WERI-Rb-1 (cell line): ENCODE data around the gene GFY.

ENCODE experiments used
- DNase-seq: peaks from one replicate; pipeline ENCODE4 v3.0.0-alpha.2; 2020
- H3K27ac ChIP-seq: fragments of 250-450 bp; sonication (Bioruptor Pico); 2 replicates; pipeline ENCODE4 v1.5.1; 2020; ENCODE audit warnings: mild to moderate bottlenecking, moderate library complexity
- H3K27me3 ChIP-seq: fragments of 250-450 bp; sonication (Bioruptor Pico); 2 replicates; pipeline ENCODE4 v1.5.1; 2021; ENCODE audit warnings: mild to moderate bottlenecking, low read depth, moderate library complexity; ENCODE audit not compliant: insufficient read depth, severe bottlenecking
- H3K36me3 ChIP-seq: fragments of 250-450 bp; sonication (Bioruptor Pico); 2 replicates; pipeline ENCODE4 v1.5.1; 2020; ENCODE audit warnings: mild to moderate bottlenecking, moderate library complexity
- H3K4me3 ChIP-seq: 2 replicates; pipeline ENCODE4 v1.5.1; 2011; ENCODE audit warnings: low read depth, mild to moderate bottlenecking, control low read depth, low read length
- H3K9me3 ChIP-seq: fragments of 250-450 bp; sonication (Bioruptor Pico); 2 replicates; pipeline ENCODE4 v1.5.1; 2021; ENCODE audit warnings: mild to moderate bottlenecking, moderate library complexity; ENCODE audit not compliant: severe bottlenecking
- TF ChIP-seq, protein P1 (sequence below): IDR thresholded peaks from 2 replicates; pipeline ENCODE4 v1.5.1; 2011; ENCODE audit warnings: low read depth, mild to moderate bottlenecking, control low read depth, inconsistent platforms, low read length

GFY gene, protein sequence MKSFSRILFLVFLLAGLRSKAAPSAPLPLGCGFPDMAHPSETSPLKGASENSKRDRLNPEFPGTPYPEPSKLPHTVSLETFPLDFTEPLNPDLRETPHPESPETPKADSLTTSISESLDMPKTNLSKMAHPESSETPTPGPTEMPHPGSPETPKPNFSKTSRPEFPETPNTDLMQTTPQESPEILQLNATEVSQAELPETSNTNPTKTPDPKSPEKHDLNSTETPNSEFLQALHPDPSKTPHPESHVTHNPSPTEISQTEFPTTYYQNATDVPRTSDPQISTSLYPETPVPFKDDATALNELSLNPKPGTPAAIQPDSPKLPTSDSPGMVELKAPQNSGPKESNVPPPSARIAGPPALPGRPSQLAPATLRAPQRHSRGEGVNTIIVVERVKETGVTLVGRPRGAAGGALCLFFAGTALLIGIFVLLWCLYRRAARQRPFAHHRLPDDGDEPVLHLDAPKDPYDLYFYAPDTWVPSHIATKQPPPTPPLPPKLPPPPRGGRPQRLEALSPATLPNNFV

DNA sequence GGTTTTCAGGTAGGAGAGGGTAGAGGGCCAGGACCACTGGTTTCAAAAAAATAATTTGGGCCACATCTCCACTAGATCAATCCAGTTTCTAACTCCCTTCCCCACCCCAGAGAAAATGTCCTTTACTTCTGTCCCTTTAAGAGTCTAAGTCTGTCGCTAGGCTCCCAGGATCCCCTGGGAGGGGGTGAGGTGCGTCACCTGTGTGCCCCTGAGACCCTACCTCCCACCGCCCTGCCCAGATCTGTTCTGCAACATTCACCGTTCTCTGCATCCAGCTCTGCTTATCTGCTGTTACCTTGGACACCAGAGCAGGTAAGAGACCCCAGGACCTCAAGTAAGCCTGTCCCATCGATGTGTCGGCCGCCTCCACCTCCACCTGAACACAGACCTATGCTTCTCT lies at the start of gene GFY:
Gene GFY (plus strand): TSS at position 211 of the 400 bp plus-strand sequence. CDS start 1,043 bp downstream, outside the sequence.
- TF ChIP-seq, protein P1, sequence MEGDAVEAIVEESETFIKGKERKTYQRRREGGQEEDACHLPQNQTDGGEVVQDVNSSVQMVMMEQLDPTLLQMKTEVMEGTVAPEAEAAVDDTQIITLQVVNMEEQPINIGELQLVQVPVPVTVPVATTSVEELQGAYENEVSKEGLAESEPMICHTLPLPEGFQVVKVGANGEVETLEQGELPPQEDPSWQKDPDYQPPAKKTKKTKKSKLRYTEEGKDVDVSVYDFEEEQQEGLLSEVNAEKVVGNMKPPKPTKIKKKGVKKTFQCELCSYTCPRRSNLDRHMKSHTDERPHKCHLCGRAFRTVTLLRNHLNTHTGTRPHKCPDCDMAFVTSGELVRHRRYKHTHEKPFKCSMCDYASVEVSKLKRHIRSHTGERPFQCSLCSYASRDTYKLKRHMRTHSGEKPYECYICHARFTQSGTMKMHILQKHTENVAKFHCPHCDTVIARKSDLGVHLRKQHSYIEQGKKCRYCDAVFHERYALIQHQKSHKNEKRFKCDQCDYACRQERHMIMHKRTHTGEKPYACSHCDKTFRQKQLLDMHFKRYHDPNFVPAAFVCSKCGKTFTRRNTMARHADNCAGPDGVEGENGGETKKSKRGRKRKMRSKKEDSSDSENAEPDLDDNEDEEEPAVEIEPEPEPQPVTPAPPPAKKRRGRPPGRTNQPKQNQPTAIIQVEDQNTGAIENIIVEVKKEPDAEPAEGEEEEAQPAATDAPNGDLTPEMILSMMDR = no peak
- no peaks in the 10 kb centered on the region for H3K27me3 ChIP-seq
- H3K27ac ChIP-seq = peak within 1 kb of the TSS; percentile 43
- no peak for DNase-seq
- H3K9me3 ChIP-seq = no peaks in the 10 kb centered on the region
- peak within 1 kb of the TSS; percentile 39 for H3K4me3 ChIP-seq
- H3K36me3 ChIP-seq = peaks cover 10% of the 10 kb centered on the region

DNA sequence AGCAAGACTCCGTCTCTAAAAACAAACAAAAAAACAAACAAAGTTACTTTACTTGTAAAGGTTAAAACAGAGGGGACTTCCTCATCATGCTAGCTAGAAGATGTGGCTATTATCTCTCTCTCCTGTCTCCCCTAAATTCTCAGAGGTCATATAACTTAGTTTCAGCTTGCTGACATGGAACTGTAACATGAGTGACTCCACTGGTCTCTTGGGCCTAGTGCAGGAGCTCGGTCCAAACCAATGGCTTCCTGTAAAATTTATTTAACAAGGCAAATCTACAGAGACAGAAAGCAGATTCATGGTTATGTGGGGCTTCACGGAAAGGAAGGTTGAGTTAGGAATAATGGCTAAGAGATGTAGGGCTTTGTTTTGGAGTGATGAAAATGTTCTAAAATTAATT lies 46.7 kb upstream of the GFY start:
- Histone ChIP-seq H3K36me3 (no peaks in the 10 kb centered on the region), H3K27ac (no peak overlapping the region), H3K27me3 (no peaks in the 10 kb centered on the region), H3K4me3 (no peak overlapping the region), H3K9me3 (peaks cover 10% of the 10 kb centered on the region)
- no peak for DNase-seq
- TF ChIP-seq, protein P1 = no peak

- Histone ChIP-seq H3K9me3 (peaks cover 10% of the 10 kb centered on the region), H3K27ac (no peak overlapping the region), H3K27me3 (no peaks in the 10 kb centered on the region), H3K4me3 (no peak overlapping the region), H3K36me3 (no peaks in the 10 kb centered on the region)
- TF ChIP-seq, protein P1 = no peak
- no peak for DNase-seq
Measured at GRCh38 chr19:49380391-49380790, 44.8 kb upstream of the GFY start.

- H3K9me3 ChIP-seq = peaks cover 10% of the 10 kb centered on the region
- no peaks in the 10 kb centered on the region for H3K36me3 ChIP-seq
- no peak for DNase-seq
- TF ChIP-seq, protein P1 = no peak
- H3K27me3 ChIP-seq = no peaks in the 10 kb centered on the region
- no peak overlapping the region for H3K4me3 ChIP-seq
- H3K27ac ChIP-seq = no peak overlapping the region
Measured at GRCh38 chr19:49382639-49383038, 42.5 kb upstream of the GFY start.

DNA sequence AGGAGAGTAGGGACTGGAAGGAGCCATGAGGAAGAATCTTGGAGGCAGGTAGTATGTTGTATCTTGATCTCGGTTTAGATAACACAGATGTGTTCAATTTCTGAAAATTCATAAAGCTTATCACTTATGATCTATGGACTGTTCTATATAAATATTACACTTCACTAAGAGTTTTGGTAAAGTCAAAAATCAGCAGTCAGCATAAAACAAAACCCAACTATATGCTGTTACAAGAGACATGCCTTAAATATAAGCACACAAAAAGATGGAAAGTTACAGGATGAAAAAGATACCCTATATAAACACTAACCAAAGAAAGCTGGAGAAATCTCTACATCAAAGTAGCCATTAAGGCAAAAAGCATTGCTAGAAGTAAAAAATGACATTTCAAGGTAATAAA lies 41.6 kb upstream of the GFY start:
- no peak for DNase-seq

More for the DNA sequence above, 41.6 kb upstream of the GFY start:
- peaks cover 10% of the 10 kb centered on the region for H3K9me3 ChIP-seq
- TF ChIP-seq, protein P1 = no peak
- no peak overlapping the region for H3K27ac ChIP-seq
- no peak overlapping the region for H3K4me3 ChIP-seq
- no peaks in the 10 kb centered on the region for H3K27me3 ChIP-seq
- H3K36me3 ChIP-seq = no peaks in the 10 kb centered on the region
